GM06990 (cell line): Measurements from ENCODE around the gene CD96.

ENCODE experiments used
- DNase-seq: peaks from one replicate; pipeline ENCODE4 v3.0.0-alpha.2; 2011; ENCODE audit not compliant: insufficient read length; ENCODE audit errors: extremely low read depth
- H3K27me3 ChIP-seq: replicated peaks from 2 replicates; pipeline ENCODE4 v1.6.0; 2011; ENCODE audit warnings: low read length; ENCODE audit not compliant: control insufficient read depth, insufficient read depth
- H3K36me3 ChIP-seq: 2 replicates; pipeline ENCODE4 v1.5.1; 2011; ENCODE audit warnings: low read length; ENCODE audit not compliant: control insufficient read depth, insufficient read depth
- H3K4me3 ChIP-seq: replicated peaks from 2 replicates; pipeline ENCODE4 v1.5.1; 2011; ENCODE audit warnings: low read depth, mild to moderate bottlenecking, control low read depth, low read length
- TF ChIP-seq, protein P1 (sequence below): IDR thresholded peaks from 2 replicates; pipeline ENCODE4 v1.5.1; 2011; ENCODE audit warnings: low read length, control low read depth, mild to moderate bottlenecking, inconsistent platforms; ENCODE audit not compliant: insufficient read depth, poor library complexity, severe bottlenecking

The CD96 gene

DNA sequence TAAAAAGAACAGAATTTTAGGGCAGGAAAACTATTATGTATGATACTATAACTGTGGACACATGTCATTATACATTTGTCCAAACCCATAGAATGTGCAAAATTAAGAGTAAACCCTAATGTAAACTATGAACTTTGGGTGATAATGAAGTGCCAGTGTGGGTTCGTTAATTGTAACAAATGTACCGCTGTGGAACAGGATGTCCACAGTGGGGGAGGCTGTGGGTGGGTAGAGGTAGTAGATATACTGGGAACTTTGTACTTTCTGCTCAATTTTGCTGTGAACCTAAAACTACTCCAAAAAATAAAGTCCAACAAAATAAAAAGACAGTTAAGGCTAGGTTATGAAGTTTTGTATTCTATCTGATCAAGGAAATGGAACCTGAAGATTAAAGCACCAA is 24.8 kb downstream of the CD96 start:
- H3K4me3 ChIP-seq, result no peak overlapping the region
- H3K36me3 ChIP-seq, result no peaks in the 10 kb centered on the region
- DNase-seq, result no peak
- no peaks in the 10 kb centered on the region for H3K27me3 ChIP-seq
- TF ChIP-seq, protein P1, sequence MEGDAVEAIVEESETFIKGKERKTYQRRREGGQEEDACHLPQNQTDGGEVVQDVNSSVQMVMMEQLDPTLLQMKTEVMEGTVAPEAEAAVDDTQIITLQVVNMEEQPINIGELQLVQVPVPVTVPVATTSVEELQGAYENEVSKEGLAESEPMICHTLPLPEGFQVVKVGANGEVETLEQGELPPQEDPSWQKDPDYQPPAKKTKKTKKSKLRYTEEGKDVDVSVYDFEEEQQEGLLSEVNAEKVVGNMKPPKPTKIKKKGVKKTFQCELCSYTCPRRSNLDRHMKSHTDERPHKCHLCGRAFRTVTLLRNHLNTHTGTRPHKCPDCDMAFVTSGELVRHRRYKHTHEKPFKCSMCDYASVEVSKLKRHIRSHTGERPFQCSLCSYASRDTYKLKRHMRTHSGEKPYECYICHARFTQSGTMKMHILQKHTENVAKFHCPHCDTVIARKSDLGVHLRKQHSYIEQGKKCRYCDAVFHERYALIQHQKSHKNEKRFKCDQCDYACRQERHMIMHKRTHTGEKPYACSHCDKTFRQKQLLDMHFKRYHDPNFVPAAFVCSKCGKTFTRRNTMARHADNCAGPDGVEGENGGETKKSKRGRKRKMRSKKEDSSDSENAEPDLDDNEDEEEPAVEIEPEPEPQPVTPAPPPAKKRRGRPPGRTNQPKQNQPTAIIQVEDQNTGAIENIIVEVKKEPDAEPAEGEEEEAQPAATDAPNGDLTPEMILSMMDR, result no peak

DNA sequence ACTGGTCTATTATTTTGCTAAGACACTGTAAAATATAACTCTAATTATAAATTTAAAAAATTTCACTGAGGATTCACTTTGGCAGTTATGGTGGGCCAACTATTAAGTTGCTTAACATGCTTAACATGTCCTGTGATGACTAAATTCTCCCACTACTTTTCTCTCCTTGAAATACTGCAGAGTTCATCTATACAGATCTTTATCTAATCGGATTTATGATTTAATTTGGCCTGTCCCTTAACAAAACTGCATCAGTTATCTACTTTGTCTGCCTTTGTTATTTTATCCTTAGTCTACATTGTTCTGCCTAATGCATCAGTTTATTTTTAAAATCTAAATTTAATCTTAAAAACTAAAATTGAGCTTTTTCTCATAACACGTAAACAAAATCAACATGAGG is 26.4 kb downstream of the CD96 start:
- no peaks in the 10 kb centered on the region for H3K36me3 ChIP-seq
- TF ChIP-seq, protein P1, result no peak
- H3K27me3 ChIP-seq, result no peaks in the 10 kb centered on the region
- no peak for DNase-seq
- no peak overlapping the region for H3K4me3 ChIP-seq

DNA sequence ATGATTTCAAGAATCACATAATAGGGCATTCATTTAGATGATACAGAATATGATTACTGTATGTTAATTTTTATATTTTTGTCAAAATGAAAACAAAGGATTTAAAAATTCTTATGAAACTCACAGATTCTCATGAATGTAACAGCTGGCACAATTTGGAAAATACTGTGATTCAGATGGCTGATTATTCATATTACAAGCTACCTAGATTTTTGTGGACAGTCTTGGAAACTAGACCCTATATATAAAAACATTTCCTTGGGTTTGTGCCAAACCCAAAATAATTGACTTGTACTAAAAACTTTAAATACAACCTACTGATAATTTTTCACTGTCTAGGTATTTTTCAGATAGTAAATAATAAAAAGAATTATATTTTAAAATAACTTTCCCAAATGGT is 26.9 kb downstream of the CD96 start:
- Histone ChIP-seq H3K4me3 (no peak overlapping the region), H3K27me3 (no peaks in the 10 kb centered on the region), H3K36me3 (no peaks in the 10 kb centered on the region)
- TF ChIP-seq, protein P1, result no peak
- no peak for DNase-seq

GRCh38 chr3:111570404-111571030 is 28.5 kb downstream of the CD96 start:
- TF ChIP-seq, protein P1, result no peak
- H3K36me3 ChIP-seq, result no peaks in the 10 kb centered on the region

DNA sequence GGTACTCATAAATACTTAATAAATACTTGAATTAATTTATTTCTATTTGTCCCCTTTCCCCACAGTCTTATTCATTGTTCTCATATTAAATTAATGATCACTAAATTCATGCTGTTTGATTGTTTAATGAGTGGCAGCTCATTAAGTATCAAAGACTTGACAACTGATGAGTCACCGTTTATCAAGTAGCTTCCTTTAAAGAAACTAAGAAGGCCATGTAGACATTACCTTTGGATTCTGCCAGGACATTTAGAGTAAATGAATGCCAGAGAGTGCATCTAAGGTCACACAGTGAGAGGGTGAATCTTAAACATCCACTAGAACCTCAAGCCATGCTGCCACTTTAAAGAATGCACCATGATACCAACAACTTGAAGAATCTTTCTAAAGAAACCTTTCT is 29.3 kb downstream of the CD96 start:
- Histone ChIP-seq H3K27me3 (no peaks in the 10 kb centered on the region), H3K36me3 (no peaks in the 10 kb centered on the region), H3K4me3 (no peak overlapping the region)
- no peak for DNase-seq
- TF ChIP-seq, protein P1, result no peak

More at GRCh38 chr3:111570404-111571030, 28.5 kb downstream of the CD96 start:
- DNase-seq, result no peak
- Histone ChIP-seq H3K4me3 (no peak overlapping the region), H3K27me3 (no peaks in the 10 kb centered on the region)

GRCh38 chr3:111571907-111572460 is 30.0 kb downstream of the CD96 start:
- H3K4me3 ChIP-seq, result no peak overlapping the region
- TF ChIP-seq, protein P1, result no peak
- no peaks in the 10 kb centered on the region for H3K36me3 ChIP-seq
- DNase-seq, result no peak
- no peaks in the 10 kb centered on the region for H3K27me3 ChIP-seq
